Fibroblast of lung (primary cell): ENCODE data around the gene UBE4B.

Source experiments
- EZH2 ChIP-seq: IDR thresholded peaks from 2 replicates; pipeline ENCODE4 v1.5.1; 2012; ENCODE audit warnings: low read length, control low read depth, mild to moderate bottlenecking; ENCODE audit errors: missing control alignments
- TF ChIP-seq, protein P1 (sequence below), 2 donors: IDR thresholded peaks in 1 of 2; conservative IDR thresholded peaks in 1 of 2; 1 replicate in 1 of 2; 2 replicates in 1 of 2; pipeline ENCODE4 v1.5.1; 2011 to 2012; ENCODE audit warnings: low read length in 2 of 2, control low read depth in 1 of 2, inconsistent platforms in 1 of 2, low read depth in 1 of 2, mild to moderate bottlenecking in 1 of 2

- TF ChIP-seq, protein P1, sequence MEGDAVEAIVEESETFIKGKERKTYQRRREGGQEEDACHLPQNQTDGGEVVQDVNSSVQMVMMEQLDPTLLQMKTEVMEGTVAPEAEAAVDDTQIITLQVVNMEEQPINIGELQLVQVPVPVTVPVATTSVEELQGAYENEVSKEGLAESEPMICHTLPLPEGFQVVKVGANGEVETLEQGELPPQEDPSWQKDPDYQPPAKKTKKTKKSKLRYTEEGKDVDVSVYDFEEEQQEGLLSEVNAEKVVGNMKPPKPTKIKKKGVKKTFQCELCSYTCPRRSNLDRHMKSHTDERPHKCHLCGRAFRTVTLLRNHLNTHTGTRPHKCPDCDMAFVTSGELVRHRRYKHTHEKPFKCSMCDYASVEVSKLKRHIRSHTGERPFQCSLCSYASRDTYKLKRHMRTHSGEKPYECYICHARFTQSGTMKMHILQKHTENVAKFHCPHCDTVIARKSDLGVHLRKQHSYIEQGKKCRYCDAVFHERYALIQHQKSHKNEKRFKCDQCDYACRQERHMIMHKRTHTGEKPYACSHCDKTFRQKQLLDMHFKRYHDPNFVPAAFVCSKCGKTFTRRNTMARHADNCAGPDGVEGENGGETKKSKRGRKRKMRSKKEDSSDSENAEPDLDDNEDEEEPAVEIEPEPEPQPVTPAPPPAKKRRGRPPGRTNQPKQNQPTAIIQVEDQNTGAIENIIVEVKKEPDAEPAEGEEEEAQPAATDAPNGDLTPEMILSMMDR (conservative IDR thresholded peaks at IDR 0.05 in 1 of 2, IDR thresholded peaks at IDR 0.05 in 1 of 2; ENCODE audit: low read depth in 1 of 2, low read length in 2 of 2): no peak
- no peak for TF ChIP-seq EZH2
Measured at GRCh38 chr1:9989773-9990172, 43.0 kb upstream of the UBE4B start.
